GM18508 (cell line): ENCODE data around the gene NUBP1.
A peak's percentile ranks its signal among the peaks of the same experiment; 100 is the strongest.

Source experiments
- ATAC-seq: cut with Tn5 transposase; IDR thresholded peaks from one replicate; pipeline ENCODE4 v1.9.1; 2021; ENCODE audit warnings: moderate number of reproducible peaks; ENCODE audit not compliant: insufficient read depth, unreplicated experiment

Gene NUBP1

DNA sequence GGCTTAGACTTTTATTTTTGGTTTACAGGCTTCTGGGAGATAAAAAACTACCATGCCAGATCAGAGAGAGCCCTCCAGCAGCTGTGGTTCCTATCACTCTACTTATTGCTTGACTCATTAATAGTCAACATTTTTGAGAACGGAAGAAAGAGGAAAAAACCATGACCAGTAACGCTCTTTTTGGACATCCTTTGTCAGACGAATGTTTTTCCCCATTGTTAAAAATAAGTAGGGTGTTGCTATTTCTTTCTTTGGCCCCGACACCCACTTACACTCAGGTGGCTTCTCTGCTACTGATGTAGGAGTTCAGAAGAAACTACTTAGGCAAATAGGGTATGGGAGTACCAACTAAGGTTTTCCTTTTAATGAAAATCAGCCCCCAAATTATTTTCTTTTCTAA lies 47.4 kb downstream of the NUBP1 start:
- ATAC-seq: peak; percentile 42

DNA sequence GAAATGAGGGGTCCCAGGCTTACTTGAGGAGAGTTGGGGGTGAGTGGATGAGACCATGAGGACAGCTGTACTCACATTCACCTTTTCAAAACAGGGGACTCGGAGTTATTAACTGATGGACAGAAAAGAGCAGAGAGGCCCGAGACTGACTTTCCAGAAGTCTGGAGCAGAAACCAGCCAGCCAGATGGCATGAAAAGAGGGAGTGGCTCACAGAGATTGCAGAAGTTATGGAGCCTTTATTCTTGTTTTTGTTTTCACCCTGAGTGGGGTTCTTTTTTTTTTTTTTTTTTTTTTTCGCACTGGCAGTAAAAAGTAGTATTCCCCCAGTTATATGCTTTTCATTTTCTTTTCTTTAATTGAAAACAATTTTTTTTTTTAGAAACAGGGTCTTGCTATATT lies 56.1 kb downstream of the NUBP1 start:
- no peak for ATAC-seq

DNA sequence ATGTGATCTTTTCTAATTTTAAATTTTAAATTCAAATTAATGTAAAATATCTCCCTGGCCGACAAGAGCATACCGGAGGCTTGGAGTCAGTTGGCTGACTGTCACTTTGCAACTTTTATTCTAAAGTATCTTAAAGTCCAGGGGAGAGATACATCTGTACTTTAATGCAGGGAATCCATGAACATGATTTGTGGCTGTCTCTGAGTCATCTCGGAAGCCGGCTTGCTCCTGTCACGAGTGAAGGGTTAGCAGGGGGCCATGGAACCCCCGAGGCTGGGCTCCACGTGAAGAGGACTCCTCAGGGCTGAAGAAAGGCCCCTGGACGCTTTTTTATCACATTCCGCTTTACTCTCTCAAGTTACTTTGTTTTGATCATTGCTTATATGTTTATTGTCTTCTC lies 61.7 kb downstream of the NUBP1 start:
- no peak for ATAC-seq

DNA sequence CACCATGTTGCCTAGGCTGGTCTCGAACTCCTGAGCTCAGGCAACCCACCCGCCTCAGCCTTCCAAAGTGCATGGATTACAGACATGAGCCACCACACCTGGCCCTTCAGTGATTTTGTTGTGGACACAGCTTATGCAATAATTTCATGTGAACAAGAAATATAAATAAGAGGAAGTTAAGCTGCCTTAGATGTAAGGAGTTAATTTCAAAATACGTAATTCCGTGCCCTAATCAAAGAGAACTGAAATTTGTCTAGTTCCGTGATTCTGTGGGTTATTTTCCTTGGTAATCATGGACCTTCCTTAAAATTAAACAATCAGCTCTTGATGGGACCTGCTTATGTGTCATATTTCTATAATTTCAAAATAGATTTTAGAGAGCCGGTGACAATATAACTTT lies 63.1 kb downstream of the NUBP1 start:
- ATAC-seq: no peak

DNA sequence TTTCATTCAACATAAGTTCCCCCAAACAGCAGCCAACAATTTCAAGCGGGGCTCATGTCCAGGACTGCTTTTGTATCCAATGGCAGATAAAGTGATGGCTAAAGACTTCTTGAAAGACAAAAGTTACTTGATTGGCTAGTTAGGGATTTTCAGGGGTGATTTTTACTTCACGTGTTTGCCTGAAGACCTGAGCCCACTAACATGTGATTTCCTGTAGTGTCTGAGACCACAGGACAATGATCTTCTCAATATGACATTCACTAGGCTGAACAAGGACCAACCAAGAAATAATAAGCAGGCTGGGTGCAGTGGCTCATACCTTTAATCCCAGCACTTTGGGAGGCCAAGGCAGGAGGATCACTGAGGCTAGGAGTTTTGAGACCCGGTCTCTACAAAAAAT lies 64.6 kb downstream of the NUBP1 start:
- no peak for ATAC-seq

DNA sequence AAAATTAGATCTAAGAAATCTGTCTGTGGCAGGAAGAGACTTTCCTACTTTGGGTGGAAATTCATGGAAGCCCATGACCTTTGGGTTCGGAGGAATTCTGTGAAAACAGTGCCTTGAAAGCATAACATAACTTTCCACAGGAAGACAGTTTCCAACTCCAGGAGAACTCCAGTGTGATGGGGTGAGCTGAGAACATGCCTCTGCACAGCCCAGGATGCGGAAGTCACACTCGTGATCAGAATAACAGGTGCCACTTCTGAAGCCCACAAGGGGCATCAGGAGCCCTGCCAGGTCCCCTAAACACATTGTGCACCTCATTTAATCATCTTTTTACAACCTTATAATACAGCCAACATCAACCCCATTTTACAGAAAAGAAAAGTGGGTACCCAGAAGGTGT lies 65.2 kb downstream of the NUBP1 start:
- ATAC-seq: no peak

DNA sequence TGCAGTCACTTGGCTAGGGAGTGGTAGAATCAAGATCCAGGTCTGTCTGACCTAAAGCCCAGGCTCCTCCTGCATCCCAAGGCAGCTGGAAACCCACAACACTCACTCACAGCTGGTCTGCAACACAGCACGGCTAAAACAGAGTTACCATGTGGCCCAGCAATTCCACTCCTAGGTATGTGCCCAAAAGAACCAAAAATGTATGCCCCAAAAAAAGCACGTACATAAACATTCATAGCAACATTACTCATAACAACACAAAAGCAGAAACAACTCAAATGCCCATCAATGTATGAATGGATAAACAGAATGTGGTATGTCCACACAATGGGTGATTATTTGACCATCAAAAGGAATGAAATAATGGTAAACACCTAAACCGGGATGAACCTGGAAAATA lies 66.1 kb downstream of the NUBP1 start:
- no peak for ATAC-seq

DNA sequence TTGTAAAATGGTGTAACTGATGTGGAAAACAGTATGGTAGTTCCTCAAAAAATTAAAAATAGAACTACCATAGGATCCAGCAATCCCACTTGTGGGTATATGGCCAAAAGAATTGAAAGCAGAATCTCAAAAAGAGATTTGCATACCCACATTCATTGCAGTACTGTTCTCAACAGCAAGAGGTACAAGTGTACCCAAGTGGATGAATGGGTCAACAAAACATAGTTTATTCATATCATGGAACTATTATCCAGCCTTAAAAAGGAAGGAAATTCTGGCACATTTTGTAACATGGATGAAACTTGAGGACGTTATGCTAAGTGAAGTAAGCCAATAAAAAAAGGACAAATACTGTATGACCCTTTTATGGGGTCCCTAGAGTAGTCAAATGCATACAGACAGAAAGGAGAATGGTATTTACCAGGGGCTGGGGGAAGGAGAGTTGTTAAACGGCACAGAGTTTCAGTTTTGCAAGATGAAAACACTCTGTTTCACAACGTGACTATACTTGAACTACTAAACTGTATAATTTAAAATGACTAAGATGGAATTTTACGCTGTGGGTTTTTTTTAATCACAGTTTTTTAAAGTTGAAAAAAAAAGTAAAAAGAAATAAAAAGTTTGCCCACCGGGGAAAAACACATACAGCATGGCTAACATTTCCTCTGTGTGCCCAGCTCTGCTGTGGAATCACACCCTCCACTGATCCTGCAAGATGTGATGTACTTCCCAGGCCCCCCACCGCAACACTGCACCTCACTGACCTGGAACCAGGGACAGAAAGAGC lies 68.9 kb downstream of the NUBP1 start:
- peak; percentile 45 for ATAC-seq

DNA sequence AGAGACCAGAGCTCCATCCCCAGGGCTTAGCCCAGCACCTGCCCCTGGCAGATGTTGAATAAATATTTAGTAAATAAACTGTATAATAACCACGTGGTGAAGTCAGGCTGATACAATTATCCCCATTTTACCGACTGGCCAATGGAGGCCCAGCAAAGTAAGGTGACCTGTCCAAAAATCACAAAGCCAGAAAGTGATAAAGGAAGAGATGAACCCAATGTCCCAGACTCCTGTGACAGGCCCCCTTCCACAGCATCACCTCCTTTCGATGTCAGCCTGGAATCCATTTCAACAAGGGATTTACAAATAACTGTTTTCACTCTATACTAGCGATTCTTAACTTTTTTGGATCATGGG lies 69.4 kb downstream of the NUBP1 start:
- no peak for ATAC-seq

DNA sequence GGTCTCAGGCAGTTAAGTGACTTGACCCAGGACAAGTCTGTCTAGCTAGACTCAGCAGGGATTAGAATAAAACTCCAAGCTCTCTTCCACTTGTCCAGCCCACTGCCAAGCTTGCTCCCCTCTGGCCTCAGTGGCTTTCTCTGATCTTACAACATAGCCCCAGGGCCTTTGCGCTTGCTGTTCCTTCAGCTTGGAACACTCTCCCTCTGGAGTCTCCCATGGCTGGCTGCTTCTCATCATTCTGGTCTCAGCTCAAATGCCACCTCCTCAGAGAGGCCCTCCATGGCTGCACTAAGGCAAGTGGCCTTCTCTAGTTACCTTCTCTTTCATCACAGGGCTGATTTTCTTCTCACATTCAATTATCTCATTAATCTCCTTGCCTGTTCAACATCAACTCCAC lies 73.9 kb downstream of the NUBP1 start:
- no peak for ATAC-seq

DNA sequence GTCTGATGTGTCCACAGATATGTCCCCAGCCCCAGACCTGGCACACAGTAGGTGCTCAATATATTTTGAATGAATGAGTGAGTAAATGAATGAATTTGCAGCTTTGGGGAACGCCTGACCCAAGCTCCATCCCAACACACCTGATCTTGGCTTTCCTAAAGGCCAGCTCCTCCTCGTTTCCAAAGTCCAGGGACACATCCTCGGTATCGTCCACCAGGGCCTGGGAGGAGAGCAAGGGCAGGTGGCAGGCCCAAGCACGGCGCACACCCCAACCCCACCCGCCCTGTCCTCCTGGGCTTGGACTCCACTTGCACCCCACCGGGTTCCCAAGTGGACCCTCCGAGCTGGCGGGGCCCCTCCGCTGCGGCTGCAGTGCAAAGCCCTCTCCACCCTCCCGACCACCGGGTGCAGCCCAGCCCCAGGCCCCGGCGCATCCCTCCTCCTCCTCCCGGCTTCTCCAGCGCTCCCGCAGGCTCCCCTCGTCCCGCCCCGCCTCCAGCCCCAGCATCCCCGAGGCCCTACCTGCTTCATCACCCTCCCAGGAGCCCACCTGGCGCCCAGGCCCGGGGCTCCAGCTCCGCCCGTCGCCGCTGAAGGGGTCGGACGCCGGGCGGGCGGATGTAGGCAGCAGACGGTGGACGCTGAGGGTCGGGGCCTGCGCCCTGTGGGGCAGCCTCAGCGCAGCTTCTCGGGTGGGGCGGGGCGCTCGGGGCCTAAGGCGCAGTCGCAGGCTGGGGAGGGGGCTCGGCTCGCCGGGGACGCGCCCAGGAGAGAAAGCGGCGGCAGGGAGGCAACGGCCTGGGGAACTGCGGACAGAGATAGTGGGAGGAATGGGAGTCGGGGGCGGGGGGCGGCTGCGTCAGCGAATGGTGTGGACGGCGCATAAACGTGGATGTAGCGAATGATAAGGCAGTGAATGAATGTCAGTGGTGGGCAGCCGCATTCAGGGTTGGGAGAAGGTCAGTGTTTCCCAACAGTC lies 74.6 kb downstream of the NUBP1 start, which contains the start of gene TVP23A:
Gene TVP23A (minus strand): TSS at position 832 of the 979 bp plus-strand sequence. CDS start 301 bp downstream, at position 531.
- no peak for ATAC-seq
